ENCODE measurements around the gene MOGAT1.

The MOGAT1 gene

DNA sequence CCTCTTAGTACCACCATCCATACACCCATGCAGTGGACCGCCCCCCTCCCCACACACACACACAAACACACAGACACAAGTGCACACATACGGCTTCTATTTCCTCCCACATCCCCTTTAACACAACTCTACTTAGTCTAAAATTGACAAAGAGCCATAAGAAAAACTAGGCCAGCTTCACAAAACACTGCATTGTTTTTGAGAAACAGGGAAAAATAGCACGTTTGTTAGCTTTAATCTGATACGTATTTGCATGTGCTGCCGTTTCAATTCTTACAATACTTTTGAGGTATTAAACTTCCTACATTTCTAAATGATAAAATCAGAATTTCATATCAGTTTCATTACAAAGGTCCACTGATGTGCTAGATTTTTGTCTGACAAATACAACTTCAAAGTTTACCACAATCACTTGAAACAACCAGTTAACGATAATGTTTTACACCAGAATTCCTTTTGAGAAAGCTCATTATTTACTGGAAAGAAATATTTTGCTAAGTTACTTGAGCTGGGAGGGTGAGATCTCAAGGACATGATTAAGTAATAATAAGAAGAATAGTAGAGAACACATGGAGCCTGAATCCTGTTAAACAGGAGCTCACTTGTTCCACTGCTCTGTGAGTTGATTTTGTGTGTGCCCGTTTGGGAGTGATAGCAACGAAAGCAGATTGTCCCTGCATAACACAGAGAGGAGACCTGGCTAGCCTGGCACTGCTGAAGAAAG lies 74.5 kb downstream of the MOGAT1 start:
- TF ChIP-seq, protein P1, sequence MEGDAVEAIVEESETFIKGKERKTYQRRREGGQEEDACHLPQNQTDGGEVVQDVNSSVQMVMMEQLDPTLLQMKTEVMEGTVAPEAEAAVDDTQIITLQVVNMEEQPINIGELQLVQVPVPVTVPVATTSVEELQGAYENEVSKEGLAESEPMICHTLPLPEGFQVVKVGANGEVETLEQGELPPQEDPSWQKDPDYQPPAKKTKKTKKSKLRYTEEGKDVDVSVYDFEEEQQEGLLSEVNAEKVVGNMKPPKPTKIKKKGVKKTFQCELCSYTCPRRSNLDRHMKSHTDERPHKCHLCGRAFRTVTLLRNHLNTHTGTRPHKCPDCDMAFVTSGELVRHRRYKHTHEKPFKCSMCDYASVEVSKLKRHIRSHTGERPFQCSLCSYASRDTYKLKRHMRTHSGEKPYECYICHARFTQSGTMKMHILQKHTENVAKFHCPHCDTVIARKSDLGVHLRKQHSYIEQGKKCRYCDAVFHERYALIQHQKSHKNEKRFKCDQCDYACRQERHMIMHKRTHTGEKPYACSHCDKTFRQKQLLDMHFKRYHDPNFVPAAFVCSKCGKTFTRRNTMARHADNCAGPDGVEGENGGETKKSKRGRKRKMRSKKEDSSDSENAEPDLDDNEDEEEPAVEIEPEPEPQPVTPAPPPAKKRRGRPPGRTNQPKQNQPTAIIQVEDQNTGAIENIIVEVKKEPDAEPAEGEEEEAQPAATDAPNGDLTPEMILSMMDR (IDR thresholded peaks at IDR 0.05; ENCODE audit: low read depth, low read length, missing control alignments): no peak
- no peak for DNase-seq (ENCODE audit: extremely low read depth, low read depth)
- H3K4me3 ChIP-seq (replicated peaks; ENCODE audit: low read depth, low read length): no peak overlapping the region

DNA sequence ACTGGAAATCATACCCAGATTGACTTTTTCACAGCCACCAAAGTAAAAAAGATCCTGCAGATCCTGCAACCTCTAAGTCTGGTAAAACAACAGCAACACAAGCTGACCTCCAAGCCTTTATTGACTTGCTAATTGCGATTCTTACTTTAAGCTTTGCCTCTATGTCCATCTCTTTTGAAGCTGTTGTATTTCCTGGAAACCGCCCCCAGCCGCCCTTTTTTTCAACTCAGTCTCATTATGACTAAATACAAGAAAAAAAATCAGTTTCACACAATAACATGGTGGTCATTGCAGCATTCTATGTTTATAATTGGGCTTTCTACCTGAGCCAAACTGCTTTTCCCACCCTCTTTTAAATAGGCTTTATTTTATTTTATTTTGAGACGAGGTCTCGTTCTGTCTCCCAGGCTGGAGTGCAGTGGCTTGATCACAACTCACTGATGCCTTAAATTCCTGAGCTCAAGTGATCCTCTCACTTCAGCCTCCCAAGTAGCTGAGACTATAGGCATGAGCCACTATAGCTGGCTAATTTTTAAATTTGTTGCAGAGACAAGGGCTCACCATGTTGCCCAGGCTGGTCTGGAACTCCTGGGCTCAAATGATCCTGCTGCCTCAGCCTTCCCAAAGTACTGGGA lies 76.2 kb downstream of the MOGAT1 start:
- TF ChIP-seq, protein P1 (IDR thresholded peaks at IDR 0.05; ENCODE audit: low read depth, low read length, missing control alignments): no peak
- DNase-seq (ENCODE audit: extremely low read depth, low read depth): no peak
- no peak overlapping the region for H3K4me3 ChIP-seq (replicated peaks; ENCODE audit: low read depth, low read length)

DNA sequence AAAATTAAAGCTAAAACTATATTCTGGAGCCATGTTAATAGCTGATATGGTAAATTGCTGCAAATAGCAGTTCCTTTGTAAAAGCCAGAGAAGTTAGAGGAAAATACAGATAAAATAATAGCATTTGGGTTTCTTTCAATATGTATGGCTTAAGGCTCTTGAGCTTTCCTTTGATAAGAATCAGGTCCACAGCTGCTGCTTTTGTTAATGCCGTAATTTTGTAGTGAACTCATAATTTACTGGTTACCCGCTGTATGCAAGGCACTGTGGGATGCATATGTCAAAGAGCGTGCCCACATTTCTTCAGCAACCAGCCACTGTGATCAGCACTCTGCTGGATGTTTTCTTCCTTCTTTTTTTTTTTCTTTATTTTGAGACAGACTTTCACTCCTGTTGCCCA lies 79.1 kb downstream of the MOGAT1 start:
- TF ChIP-seq, protein P1 (IDR thresholded peaks at IDR 0.05; ENCODE audit: low read depth, low read length, missing control alignments): no peak
- no peak overlapping the region for H3K4me3 ChIP-seq (replicated peaks; ENCODE audit: low read depth, low read length)
- no peak for DNase-seq (ENCODE audit: extremely low read depth, low read depth)

- DNase-seq (ENCODE audit: extremely low read depth, low read depth): no peak
- H3K4me3 ChIP-seq (replicated peaks; ENCODE audit: low read depth, low read length): no peak overlapping the region
- TF ChIP-seq, protein P1 (IDR thresholded peaks at IDR 0.05; ENCODE audit: low read depth, low read length, missing control alignments): no peak
Measured at GRCh38 chr2:222751238-222751637, 79.8 kb downstream of the MOGAT1 start.

DNA sequence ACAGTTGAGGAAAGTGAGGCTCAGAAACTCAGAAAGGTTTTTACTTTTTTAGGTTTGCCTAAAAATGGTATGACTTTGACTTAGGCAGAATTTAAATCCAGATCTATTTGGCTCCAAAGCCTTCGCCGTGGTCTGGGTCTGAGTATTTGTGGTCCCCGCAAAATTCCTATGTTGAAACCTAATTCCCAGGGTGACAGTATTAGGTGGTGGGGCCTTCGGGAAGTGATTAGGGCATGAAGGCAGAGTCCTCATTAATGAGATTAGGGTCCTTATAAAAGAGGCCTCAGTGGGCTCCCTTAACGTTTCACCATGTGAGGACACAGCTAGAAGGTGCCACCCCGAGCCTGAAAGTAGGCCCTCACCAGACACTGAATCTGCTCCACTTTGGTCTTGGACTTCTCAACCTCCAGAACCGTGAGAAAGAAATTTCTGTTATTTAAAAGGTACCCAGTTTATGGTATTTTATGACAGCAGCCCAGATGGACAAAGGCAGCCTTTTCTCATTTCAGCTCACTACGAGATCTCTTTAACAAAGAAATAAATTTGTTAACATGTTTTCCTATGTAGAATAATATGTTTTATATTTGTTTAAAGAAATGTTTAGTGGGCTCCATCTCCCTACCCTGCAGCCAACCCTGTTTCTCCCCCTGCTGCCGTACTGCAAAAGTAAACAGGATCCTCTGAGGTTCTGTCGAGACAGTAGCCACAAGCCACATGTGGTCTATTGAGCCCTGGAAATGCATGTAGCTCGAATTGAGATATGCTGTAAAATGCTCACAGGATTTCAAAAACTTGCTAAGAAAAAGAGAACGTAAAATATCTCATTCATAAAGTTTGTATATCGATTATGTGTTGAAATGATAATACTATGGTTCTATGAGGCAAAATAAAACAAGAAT lies 80.6 kb downstream of the MOGAT1 start:
- TF ChIP-seq, protein P1 (IDR thresholded peaks at IDR 0.05; ENCODE audit: low read depth, low read length, missing control alignments): no peak
- H3K4me3 ChIP-seq (replicated peaks; ENCODE audit: low read depth, low read length): no peak overlapping the region
- DNase-seq (ENCODE audit: extremely low read depth, low read depth): no peak

DNA sequence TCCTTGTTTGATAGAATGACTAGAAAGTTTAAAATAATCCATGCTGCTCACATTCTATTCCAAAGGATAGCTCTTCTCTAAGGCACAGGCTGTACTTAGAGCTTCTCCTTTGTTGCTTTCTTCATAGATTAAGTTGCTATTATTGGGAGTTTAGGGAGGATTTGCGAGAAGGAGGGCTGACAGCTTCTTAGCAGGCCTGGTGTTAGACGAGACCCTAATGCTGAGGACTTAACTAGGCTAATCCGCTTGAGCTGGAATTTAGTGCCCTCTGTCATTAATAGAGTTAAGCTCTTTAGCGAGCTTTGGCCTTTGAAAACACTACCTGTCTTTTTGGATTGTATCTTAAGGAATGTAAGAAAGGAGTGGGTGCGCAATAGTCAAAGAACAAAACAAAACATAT lies 81.3 kb downstream of the MOGAT1 start:
- no peak for DNase-seq (ENCODE audit: extremely low read depth, low read depth)
- TF ChIP-seq, protein P1 (IDR thresholded peaks at IDR 0.05; ENCODE audit: low read depth, low read length, missing control alignments): no peak
- no peak overlapping the region for H3K4me3 ChIP-seq (replicated peaks; ENCODE audit: low read depth, low read length)
